NCI-H510A treated with DMSO at 0.1 percent for 48 hours (cell line): ENCODE measurements around the gene WDR55.
"Not testable (repeated sequence)": the region's sequence is repeated elsewhere in the genome, so short reads cannot be mapped to it uniquely, and the experiment has no call there.

ENCODE experiments used
- DNase-seq: peaks from one replicate; lab custom pipeline; 2025; lab: John Stamatoyannopoulos, UW

Gene WDR55

DNA sequence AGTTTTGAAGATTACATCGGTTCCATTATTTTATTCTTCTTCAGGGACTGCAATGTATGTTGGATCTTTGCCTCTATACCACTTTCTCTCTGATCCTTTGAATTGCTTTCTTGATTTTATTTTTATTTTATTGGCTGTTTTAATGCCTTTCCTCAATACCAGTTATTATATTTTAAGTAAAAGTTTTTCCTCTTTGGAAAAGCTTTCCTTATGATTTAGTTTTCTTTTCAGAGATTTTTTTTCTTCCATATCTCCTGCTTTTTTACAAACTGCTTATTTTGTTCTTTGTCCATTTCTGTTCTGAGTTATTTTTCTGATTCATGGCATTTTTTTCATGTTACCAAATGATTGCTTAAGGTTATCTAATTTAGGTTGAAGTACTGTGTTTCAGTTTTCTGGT, 47.1 kb downstream of the WDR55 start:
- DNase-seq, result no peak

DNA sequence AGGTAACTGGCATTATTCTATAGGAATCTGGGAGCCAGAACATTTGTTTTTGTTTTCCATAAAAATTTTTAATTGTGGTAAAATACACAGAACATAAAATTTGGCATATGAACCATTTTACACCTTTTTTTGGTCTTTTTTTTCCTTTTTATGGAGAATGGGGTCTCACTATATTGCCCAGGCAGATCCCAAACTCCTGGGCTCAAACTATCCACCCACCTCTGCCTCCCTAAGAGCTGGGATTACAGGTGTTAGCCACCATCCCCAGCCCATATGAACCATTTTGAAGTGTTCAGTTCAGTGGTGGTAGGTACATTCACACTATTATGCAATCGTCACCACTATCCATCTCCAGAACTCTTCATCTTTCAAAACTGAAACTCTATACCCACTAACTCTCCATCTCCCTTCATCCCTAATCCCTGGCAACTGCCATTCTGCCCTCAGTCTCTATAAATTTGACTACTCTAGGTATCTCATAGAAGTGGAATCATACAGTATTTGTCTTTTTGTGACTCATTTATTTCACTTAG, 48.9 kb downstream of the WDR55 start:
- no peak for DNase-seq

DNA sequence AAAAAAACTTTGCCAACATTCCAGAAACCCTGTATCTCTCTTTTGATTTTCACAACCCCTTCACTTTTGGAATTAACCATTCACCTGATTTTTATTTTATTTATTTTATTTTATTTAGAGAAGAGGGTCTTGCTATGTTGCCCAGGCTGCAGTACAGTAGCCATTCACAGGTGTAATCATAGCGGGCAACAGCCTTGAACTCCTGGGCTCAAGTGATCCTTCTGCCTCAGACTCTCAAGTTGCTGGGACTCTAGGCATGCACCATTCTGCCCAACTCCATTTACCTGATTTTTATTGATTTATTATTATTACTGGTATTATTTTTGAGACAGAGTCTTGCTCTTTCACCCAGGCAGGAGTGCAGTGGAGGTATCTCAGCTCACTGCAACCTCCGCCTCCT, 51.5 kb downstream of the WDR55 start:
- not testable (repeated sequence) for DNase-seq

DNA sequence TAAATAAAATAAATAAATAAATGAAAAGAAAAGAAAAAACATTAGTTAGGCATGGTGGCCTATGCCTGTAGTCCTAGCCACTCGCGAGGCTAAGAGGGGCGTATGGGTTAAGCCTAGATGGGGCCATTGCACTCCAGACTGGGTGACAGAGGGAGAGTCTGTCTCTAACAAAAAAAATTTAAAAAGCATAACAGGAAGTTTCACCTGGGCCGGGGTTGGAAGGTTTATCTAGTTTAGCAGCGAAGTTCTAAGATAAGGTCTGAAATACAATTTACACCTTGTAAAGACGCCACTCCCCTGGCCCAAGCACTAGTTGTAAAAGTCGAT, 53.5 kb downstream of the WDR55 start:
- DNase-seq, result no peak

DNA sequence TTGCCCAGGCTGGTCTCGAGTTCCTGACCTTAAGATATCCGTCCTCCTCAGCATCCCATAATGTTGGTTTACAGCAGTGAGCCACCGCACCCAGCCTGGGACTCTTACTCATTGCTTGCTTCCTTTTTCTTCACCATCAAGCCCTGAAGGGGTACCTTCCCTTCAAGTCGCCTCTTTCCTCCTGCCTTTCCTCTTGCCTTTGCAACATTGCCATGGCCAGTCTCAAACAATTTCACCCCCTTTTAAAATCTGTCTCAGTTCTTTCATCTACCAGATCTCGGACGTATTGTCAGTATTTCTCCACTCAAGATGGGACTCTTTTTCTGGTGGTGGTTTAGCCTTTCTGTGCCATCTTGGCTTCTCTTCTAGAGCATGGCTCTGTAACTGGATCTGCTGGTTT, 56.0 kb downstream of the WDR55 start:
- DNase-seq, result not testable (repeated sequence)

DNA sequence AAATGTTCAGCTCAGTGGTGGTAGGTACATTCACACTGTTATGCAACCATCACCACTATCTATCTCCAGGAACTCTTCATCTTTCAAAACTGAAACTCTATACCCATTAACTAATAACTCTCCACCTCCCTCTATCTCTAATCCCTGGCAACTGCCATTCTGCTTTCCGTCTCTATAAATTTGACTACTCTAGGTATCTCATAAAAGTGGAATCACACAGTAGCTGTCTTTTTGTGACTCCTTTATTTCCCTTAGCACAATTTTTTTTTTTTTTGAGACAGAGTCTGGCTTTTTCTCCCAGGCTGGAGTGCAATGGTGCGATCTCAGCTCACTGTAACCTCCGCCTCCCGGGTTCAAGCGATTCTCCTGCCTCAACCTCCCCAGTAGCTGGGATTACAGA, 56.7 kb downstream of the WDR55 start:
- DNase-seq, result not testable (repeated sequence)
